GM12873 (cell line): ENCODE measurements around the gene PHF10.

ENCODE experiments used
- CTCF ChIP-seq: IDR thresholded peaks from 2 replicates; pipeline ENCODE4 v1.5.1; 2012; ENCODE audit warnings: low read depth, mild to moderate bottlenecking, moderate library complexity, low read length, control low read depth; ENCODE audit not compliant: insufficient read depth; ENCODE audit errors: missing control alignments

The PHF10 gene

GRCh38 chr6:169726963-169727362 lies 2.7 kb upstream of the PHF10 start:
- no peak for TF ChIP-seq CTCF

DNA sequence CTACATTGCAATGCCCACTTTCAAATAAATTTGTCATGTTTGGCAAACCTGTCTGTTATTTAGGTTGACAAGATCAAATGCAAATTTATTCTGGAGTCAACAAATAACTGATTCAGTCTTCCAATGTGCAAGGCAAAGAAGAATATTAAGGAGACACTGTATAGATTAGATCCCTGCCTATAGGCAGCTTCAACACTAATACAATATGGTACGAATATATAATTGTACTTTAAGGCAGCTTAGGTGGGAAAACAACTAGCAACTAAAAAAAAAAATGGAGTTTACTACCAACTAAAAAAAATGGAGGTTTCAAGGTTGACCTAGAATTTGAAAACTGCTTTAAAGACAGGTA lies 1.7 kb upstream of the PHF10 start:
- TF ChIP-seq CTCF: no peak

GRCh38 chr6:169725125-169726048 lies 1.1 kb upstream of the PHF10 start:
- TF ChIP-seq CTCF: no peak

- TF ChIP-seq CTCF: no peak
These were observed 258 bp downstream of the PHF10 start for GRCh38 chr6:169723991-169724493.

DNA sequence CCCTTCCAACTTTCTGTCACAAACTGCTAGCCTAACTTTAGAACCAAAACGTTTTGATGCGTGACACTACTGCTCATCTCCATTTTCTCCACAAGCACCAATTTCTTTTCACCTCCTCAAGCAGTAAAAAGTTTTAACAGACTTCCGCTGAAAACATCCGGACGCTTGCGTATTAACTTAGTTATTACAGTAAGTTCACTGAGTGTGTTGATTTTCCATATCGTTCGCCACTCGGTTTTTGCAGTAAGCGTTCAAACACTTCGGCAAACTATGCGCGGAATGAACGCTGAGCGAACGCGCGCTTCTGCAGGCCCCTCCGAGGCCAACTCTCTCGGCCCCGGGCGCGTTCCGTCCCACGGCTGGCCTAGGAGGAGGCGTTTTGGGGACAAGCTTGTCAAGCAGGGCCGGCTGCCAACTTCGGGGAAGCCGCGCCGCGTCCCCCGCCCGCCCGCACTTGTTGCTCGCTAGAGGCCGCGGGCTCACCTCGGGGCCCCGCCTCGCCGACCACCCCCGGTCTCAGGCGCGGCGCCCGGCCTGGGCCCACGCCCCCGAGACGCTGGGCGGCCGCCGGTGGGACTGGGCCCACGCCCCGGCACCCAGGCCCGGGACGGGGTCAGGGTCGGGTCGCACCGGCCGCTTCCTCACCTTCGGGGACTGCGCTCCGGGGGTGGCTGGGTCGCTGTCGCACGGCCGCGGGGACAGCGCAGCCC lies 945 bp downstream of the PHF10 start:
- TF ChIP-seq CTCF: no peak

- TF ChIP-seq CTCF: no peak
These were observed 1.7 kb downstream of the PHF10 start for GRCh38 chr6:169722362-169723199.
